Stimulated activated CD4-positive, alpha-beta T cell treated with anti-CD3 and anti-CD28 coated beads, Interleukin-2, amount 100 ng/mL, for 24 hours (primary cell): Measurements from ENCODE around the gene HUNK.
"Not testable (repeated sequence)": the region's sequence is repeated elsewhere in the genome, so short reads cannot be mapped to it uniquely, and the experiment has no call there.

Experiments used
- DNase-seq, 2 donors: peaks; one replicate each; pipeline ENCODE4 v3.0.0-alpha.2; 2020

Gene HUNK

DNA sequence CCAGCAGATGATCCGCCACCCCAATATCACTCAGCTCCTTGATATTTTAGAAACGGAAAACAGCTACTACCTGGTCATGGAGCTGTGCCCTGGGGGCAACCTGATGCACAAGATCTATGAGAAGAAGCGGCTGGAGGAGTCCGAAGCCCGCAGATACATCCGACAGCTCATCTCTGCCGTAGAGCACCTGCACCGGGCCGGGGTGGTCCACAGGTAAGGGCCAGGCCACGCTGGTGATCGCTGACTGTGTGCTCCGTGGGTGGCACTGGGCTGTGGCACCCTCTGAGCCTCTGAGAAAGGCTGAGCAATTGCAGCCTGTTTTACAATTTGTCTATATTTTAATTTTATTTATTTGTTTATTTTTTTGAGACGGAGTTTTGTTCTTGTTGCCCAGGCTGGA is 51.7 kb downstream of the HUNK start:
- no peak for DNase-seq

DNA sequence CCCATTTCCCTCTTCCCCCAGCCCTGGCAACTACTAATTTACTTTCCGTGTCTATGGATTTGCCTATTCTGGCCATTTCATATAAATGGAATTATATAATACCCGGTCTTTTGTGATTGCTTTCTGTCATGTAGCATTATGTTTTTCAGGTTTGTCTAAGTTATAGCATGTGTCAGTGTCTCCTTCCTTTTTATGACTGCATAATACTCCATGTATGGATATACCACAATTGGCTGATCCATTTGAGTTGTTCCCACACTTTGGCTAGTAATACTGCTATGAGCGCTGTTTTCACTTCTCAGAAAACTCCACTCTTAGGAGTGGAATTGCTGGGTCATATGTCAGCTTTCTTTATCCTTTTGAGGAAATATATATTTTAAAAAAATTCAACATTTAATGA is 53.7 kb downstream of the HUNK start:
- DNase-seq = no peak

DNA sequence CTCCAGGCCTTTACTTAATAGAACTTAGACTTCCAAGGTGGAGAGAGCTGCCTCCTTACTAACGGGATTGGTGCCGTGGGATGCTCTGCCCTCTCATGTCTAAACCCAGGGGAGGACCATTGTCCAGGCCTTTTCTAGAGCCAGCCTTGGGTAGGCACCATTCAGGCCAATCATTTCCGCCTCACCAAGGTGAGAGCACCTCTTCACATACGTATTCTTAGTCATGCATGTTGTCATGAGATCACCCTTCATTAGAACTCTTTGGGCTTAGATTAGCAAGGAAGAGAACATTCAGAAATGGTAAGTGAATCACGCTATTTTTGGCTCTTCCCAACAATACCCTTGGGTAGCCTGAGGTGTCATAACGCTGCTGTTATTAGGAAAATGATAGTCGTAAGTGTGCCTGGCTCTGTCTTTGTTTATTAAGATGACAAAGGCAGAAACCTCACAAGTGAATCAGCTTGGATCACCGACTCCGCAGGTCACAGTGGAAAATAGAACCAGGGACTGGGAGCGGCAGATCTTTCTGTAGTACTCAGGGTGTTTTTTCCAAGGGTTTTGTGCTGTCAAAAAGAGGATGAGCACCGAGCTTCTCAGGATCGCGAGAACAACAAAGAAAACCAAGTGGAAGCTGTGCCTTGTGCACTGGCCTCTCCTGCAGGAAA is 55.0 kb downstream of the HUNK start:
- DNase-seq = no peak

- no peak for DNase-seq
Measured at GRCh38 chr21:31928656-31929055, 55.8 kb downstream of the HUNK start.

- no peak for DNase-seq
Measured at GRCh38 chr21:31929548-31929947, 56.7 kb downstream of the HUNK start.

DNA sequence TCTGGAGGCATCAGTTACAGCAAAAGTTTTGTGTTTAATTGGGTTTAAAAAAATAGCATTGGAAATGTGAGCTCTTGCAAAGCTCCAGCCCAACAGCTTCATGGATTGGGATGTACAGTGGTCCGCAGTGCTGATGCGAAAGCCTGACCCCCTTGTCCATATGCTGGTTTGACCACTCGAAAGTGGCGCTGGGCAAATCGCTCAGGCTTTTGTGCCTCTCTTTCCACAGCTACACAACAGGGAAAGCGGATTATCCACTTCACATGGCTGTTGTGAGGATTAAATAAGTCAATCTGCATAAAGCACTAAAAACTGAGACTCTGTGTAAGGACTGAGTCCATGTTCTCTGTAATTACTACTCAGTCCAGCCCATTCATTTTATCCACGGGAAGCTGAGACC is 57.2 kb downstream of the HUNK start:
- no peak for DNase-seq

DNA sequence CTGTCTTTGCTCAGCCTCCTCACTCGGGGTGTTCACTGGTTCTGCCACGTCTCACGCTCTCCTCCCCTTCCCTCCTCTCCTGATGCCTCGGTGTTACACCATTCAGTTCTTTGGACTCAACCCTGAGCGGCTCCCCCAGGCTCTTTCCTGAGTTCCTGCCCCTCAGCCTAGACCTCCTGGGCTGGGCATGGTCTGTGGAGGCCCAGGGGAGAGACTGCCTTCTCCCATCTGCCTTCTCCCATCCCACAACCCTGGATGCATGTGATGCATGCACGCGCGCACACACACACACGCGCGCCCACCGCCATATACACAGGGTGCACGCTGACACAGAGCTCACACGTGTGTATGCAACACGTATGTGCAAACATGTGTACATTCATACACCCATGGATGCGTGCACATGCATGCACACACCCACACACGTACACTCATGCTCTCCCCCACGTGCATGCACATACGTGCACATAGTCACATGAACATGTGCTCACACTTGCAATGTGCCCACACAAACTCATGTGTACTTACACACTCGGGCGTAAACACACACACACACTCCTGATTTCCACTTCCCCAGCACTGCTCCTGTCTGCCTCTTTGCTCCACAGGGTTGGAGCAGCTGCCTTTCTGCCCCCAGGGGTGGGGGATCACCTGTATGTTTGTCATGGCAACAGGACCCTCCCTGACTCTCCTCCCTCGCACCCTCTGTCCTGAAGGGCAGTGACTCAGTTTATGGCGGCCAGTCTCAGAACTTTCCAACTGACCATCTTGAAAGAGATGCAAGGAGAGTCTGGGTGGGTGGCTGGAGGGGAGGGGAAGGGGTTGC is 59.0 kb downstream of the HUNK start:
- DNase-seq = no peak

- no peak for DNase-seq
Measured at GRCh38 chr21:31932470-31932764, 59.6 kb downstream of the HUNK start.

- no peak for DNase-seq
Measured at GRCh38 chr21:31937303-31937702, 64.5 kb downstream of the HUNK start.

GRCh38 chr21:31938330-31939301 is 65.8 kb downstream of the HUNK start:
- DNase-seq = no peak

GRCh38 chr21:31941694-31942093 is 68.9 kb downstream of the HUNK start:
- no peak for DNase-seq

- no peak for DNase-seq
Measured at GRCh38 chr21:31943561-31943960, 70.7 kb downstream of the HUNK start.

DNA sequence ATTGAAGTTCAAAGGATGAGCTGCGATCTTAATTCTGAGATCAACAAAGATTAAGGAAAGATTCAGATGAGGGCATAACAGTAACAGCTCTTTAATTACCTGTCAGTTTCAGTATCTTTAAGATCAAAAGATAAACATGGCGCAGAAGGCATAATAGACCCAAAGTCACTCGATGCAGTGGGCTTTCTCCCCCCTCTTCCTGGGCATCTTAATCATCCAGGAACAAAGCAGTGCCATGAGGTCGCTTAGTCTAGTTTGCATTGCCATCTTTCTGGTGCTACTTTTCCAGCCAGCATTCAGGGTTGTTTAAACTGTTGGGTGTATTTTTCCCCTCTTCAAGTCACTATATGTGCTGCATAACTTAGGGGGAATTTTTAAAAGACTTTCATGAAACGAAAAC is 72.3 kb downstream of the HUNK start:
- no peak for DNase-seq

DNA sequence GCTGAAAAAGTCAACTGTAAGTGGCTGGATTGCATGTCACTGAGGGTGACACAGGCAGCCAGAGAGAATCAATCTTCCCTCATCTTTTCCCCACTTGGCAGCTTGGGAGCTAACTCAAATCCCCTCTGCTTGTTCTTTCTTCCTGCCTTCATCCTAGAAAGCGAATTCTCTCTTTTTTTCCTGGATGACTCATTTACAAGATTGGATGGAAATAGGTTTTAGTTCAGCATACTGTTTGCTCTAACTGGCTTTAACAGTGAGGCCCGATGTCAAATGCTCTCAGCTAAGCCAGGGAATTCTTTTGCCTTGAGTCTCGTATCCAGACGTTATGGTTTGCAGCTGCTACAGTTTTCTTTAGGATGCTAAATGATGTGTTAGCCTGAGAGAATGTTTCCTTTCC is 72.7 kb downstream of the HUNK start:
- DNase-seq = no peak

DNA sequence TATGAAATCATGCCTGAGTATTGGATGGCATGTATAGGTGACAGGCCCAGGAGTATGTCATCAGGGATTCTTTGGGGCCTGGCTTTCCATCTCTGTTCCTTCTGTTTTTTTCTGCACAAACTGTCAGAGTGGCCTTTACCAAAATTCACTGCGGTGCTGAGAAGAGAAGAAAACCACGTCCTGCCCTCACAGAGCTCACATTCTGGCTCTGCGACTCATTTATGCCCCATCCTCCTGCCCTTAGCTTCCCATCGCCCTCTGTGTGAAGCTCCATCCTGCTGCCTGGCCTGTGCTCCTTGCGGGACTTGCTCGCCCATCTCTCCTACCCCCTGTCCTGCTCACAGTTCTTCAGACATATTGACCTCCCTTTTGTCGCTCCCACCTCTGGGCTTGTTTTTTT is 73.4 kb downstream of the HUNK start:
- DNase-seq = no peak

DNA sequence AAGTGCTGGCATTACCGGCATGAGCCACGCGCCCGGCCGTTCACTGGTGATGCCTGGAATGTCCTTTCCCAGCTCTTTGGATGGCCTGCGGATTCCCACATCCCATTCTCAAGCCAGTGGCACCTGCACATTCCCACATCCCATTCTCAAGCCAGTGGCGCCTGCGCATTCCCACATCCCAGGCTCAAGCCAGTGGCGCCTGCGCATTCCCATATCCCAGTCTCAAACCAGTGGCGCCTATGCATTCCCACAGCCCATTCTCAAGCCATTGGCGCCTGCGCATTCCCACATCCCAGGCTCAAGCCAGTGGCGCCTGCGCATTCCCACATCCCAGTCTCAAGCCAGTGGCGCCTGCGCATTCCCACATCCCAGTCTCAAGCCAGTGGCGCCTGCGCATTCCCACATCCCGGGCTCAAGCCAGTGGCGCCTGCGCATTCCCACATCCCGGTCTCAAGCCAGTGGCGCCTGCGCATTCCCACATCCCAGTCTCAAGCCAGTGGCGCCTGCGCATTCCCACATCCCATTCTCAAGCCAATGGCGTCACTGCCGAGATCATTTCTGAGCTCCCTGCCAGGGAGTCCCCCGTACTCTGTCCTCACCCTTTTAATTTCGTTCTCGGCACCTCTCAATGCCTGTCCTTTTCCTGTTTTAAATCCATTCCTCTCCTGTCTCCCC is 74.2 kb downstream of the HUNK start:
- not testable (repeated sequence) for DNase-seq

GRCh38 chr21:31948676-31949075 is 75.9 kb downstream of the HUNK start:
- DNase-seq = no peak

- no peak for DNase-seq
Measured at GRCh38 chr21:31952828-31953227, 80.0 kb downstream of the HUNK start.

DNA sequence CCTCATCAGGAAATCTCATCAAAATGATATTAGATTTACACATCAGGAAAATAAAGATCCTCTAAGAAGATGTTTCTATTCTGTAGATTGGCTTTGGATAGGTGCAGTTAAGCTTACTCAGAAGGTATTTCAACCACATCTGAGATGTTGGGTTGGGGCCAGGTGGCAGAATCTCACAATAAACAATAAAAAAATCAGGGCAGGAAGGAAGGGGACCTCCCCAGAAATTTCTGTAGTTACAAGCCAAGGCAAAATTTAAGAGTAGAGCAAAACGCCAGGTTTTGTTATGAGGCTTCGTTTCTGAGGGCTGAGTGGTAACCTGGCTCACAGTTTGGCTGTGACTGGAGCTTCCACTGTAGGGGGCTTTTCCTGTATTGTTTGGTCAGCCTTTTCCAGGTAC is 84.8 kb downstream of the HUNK start:
- no peak for DNase-seq

DNA sequence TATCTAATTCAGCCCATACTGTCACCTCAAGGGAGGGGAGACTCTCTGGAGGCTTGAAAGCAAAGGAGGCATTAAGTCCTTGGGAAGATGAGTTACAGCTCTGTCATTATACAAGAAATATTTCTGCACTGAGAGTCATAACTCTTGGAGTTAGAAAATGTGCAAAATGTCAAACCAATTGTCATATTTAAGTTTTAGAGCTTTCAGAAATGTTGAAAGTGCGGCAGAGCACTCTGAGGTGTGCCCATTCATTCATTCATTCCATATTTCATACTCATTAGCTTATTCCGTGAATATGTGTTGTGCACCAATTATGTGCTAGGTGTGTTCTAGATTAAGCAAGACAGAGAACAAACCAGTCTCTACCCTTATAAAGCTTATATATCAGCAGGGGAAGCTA is 87.1 kb downstream of the HUNK start:
- DNase-seq = no peak

DNA sequence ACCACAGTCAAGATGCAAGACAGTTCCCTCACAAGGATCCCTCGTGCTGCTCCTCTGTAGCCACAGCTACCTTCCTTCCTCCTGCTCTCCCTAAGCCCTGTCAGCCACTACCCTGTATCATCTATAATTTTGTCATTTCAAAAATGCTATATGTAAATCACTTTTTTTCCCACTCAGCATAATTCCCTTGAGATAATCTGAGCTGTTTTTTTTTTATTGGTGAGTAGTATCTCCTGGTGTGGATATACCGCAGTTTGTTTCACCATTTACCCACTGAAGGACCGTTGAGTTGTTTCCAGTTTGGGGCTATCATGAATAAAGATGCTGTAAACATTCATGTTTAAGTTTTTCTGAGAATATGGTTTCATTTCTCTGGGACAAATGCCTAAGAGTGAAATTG is 88.2 kb downstream of the HUNK start:
- no peak for DNase-seq

DNA sequence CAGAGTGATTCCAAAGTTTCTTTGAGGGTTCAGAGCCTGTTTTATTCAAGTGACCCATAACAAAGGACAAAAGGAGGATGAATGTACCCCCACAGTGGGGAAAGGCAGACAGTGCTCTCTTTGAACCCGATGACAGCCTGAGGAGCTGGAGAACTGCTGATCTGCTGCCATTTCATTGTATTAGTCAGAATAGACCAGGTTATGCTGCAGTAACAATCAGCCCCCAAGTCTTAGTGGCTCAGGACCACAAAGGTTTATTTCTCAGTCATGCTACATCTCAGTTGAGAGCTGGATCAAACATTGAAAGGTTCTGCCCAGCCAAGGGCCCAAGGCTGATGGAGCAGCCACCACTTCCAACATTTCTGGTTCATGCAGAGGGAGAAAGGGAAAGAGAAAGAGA is 88.9 kb downstream of the HUNK start:
- no peak for DNase-seq

DNA sequence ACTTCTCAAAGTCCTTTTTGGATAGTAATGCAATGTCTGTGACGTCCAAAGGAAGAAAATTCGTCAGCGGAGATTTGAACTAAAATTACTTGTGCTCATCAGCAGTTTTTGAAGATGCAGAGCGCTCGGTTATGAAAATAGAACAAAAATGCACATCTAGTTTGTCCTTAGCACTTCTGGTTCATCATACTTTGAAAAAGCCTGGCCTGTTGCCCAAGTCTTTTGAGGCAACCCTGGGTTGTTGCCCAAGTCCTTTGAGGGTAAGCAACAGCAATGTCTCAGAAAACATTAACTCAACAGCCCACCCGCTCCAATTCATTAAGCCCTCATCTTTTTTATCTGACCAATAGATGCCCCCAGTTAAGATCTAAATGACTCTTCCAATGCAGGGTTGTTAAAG is 91.9 kb downstream of the HUNK start:
- DNase-seq = no peak
